A549 (cell line): Measurements from ENCODE around the gene OTUD7B. TPM values are rescaled to one million over a fixed set of nuclear protein-coding genes. Genes with fewer than 3 reads are reported as not detected.

Experiments
- ATAC-seq, 2 experiments: fragments of 200-7000 bp in 1 of 2; fragments of >200 bp in 1 of 2; cut with Nextera tagmentation in 1 of 2; cut with Tn5 transposase in 1 of 2; 3 replicates each; pipeline versions ENCODE4 v1.8.0 to v1.9.1; 2018 to 2020; ENCODE audit warnings: mild to moderate bottlenecking in 1 of 2, moderate library complexity in 1 of 2
- CTCF ChIA-PET: fragments of 300-600 bp; sonication (Branson Sonifier 250); formaldehyde crosslinking; extraction: SDS; loops from one replicate; lab custom pipeline; 2021; ENCODE audit warnings: antibody characterized with exemption, inconsistent platforms; lab: Yijun Ruan, JAX
- POLR2A ChIA-PET: fragments of 350-600 bp; formaldehyde crosslinking; extraction: SDS; loops from one replicate; lab custom pipeline; 2021; ENCODE audit warnings: antibody characterized with exemption, inconsistent platforms; lab: Yijun Ruan, JAX
- DNase-seq, 2 experiments: peaks; one replicate each; pipeline versions ENCODE4 v3.0.0 to v3.0.0-alpha.2; 2011 to 2016; ENCODE audit warnings: low read depth in 1 of 2, low spot score in 1 of 2
- FAIRE-seq: peaks from 2 replicates; lab custom pipeline; 2011; peaks lifted over from hg19 to GRCh38; lab: Jason Lieb, UNC
- H3K27ac ChIP-seq, 2 experiments: fragments of >200 bp; sonication (Bioruptor Twin); formaldehyde crosslinking; 3 replicates each; pipeline ENCODE4 v1.5.1; 2016 to 2017
- H3K4me1 ChIP-seq: fragments of >200 bp; sonication (Bioruptor Twin); formaldehyde crosslinking; 3 replicates; pipeline ENCODE4 v1.6.1; 2016
- H3K4me2 ChIP-seq: fragments of >200 bp; sonication (Bioruptor Twin); formaldehyde crosslinking; 3 replicates; pipeline ENCODE4 v1.6.1; 2016
- H3K4me3 ChIP-seq: fragments of >200 bp; sonication (Bioruptor Twin); formaldehyde crosslinking; 3 replicates; pipeline ENCODE4 v1.5.1; 2016
- H3K9me3 ChIP-seq: fragments of >200 bp; sonication (Bioruptor Twin); formaldehyde crosslinking; 3 replicates; pipeline ENCODE4 v1.6.1; 2016
- BHLHE40 ChIP-seq: IDR thresholded peaks from 2 replicates; pipeline ENCODE4 v1.6.1; 2012; ENCODE audit warnings: low read depth, low read length, inconsistent platforms
- CEBPB ChIP-seq, 2 experiments: fragments of >200 bp in 1 of 2; sonication (Bioruptor Twin) in 1 of 2; formaldehyde crosslinking in 1 of 2; IDR thresholded peaks; 2 replicates each; pipeline ENCODE4 v1.6.1; 2012 to 2016
- EHF ChIP-seq: fragments of 250-450 bp; sonication (Bioruptor Pico); IDR thresholded peaks from 2 replicates; pipeline ENCODE4 v1.5.0; 2020; ENCODE audit warnings: mild to moderate bottlenecking
- EHMT2 ChIP-seq: fragments of 200-600 bp; sonication (generic); IDR thresholded peaks from 2 replicates; pipeline ENCODE4 v1.6.1; 2016; ENCODE audit warnings: antibody characterized with exemption, low read depth, mild to moderate bottlenecking, moderate library complexity
- FOSB ChIP-seq: fragments of 250-450 bp; sonication (Bioruptor Pico); IDR thresholded peaks from 2 replicates; pipeline ENCODE4 v1.5.0; 2020; ENCODE audit warnings: mild to moderate bottlenecking, moderate library complexity
- HEYL ChIP-seq: fragments of 250-450 bp; sonication (Bioruptor Pico); IDR thresholded peaks from 2 replicates; pipeline ENCODE4 v1.8.0; 2021; ENCODE audit warnings: mild to moderate bottlenecking, moderate library complexity
- JUN ChIP-seq, 2 experiments: fragments of >200 bp; sonication (Bioruptor Twin); formaldehyde crosslinking; IDR thresholded peaks; 2 replicates in 1 of 2; 3 replicates in 1 of 2; pipeline ENCODE4 v1.6.1; 2016 to 2017
- JUNB ChIP-seq: fragments of >200 bp; sonication (Bioruptor Twin); formaldehyde crosslinking; IDR thresholded peaks from 2 replicates; pipeline ENCODE4 v1.6.1; 2016
- MYC ChIP-seq: IDR thresholded peaks from 2 replicates; pipeline ENCODE4 v1.6.1; 2012; ENCODE audit warnings: mild to moderate bottlenecking, inconsistent platforms, low read length, improper control_type of control experiment, borderline replicate concordance
- NFE2L2 ChIP-seq: fragments of 150-350 bp; conservative IDR thresholded peaks from 2 replicates; pipeline ENCODE4 v1.6.1; 2014; ENCODE audit warnings: low read length
- NR3C1 ChIP-seq: fragments of >200 bp; sonication (Bioruptor Twin); formaldehyde crosslinking; IDR thresholded peaks from 3 replicates; pipeline ENCODE4 v1.6.1; 2017
- POLR2A ChIP-seq: IDR thresholded peaks from 2 replicates; pipeline ENCODE4 v1.6.1; 2012; ENCODE audit warnings: mild to moderate bottlenecking, low read length
- RAD21 ChIP-seq, 2 experiments: fragments of >200 bp in 1 of 2; sonication (Bioruptor Twin) in 1 of 2; formaldehyde crosslinking in 1 of 2; IDR thresholded peaks in 1 of 2; conservative IDR thresholded peaks in 1 of 2; 2 replicates in 1 of 2; 3 replicates in 1 of 2; pipeline ENCODE4 v1.6.1; 2012 to 2018; ENCODE audit warnings: inconsistent platforms in 1 of 2
- RARB ChIP-seq: fragments of 250-450 bp; sonication (Bioruptor Pico); IDR thresholded peaks from 2 replicates; pipeline ENCODE4 v1.8.0; 2021; ENCODE audit warnings: mild to moderate bottlenecking, moderate library complexity
- RNF2 ChIP-seq: fragments of 200-600 bp; sonication (generic); IDR thresholded peaks from 2 replicates; pipeline ENCODE4 v1.6.1; 2016; ENCODE audit warnings: low read depth, mild to moderate bottlenecking, antibody characterized with exemption, moderate library complexity, borderline replicate concordance
- SMC3 ChIP-seq: fragments of >200 bp; sonication (Bioruptor Twin); formaldehyde crosslinking; IDR thresholded peaks from 3 replicates; pipeline ENCODE4 v1.6.1; 2018; ENCODE audit warnings: inconsistent platforms
- SREBF2 ChIP-seq: fragments of 450-650 bp; IDR thresholded peaks from 2 replicates; pipeline ENCODE4 v1.6.1; 2014; ENCODE audit warnings: mild to moderate bottlenecking, moderate library complexity
- ZC3H11A ChIP-seq: fragments of 450-650 bp; IDR thresholded peaks from 2 replicates; pipeline ENCODE4 v1.6.1; 2014; ENCODE audit warnings: antibody characterized with exemption, mild to moderate bottlenecking
- ZNF302 ChIP-seq: fragments of 250-450 bp; sonication (Bioruptor Pico); IDR thresholded peaks from 2 replicates; pipeline ENCODE4 v1.9.0; 2021; ENCODE audit warnings: inconsistent platforms, mild to moderate bottlenecking, moderate library complexity
- ZSCAN20 ChIP-seq: fragments of 250-450 bp; sonication (Bioruptor Pico); IDR thresholded peaks from 2 replicates; pipeline ENCODE4 v1.8.0; 2022; ENCODE audit warnings: mild to moderate bottlenecking, moderate library complexity
- whole genome bisulfite sequencing: methylation state at CpG from one replicate; pipeline ENCODE4 v1.1.6; 2017; ENCODE audit errors: missing lambda C conversion rate; 5-methylcytosine and 5-hydroxymethylcytosine counted together
- polyA plus RNA-seq, 4 experiments: library from polyadenylated mRNA; depleted of rRNA in 3 of 4; stranded (reverse); fragments of >200 nt; fragmentation: RNase III in 1 of 4; extraction: RNeasy Plus Mini Kit Qiagen cat#74134 plus additional on column Dnase treatment in 1 of 4; gene quantifications; 2 replicates in 3 of 4; 3 replicates in 1 of 4; pipeline ENCODE4 v1.2.3, GENCODE V29; 2011 to 2017
- TF ChIP-seq, protein P1 (sequence below): IDR thresholded peaks from 2 replicates; pipeline ENCODE4 v1.6.1; 2012; ENCODE audit warnings: low read depth, borderline replicate concordance
- TF ChIP-seq, protein P2 (sequence below): fragments of >200 bp; sonication (Bioruptor Twin); formaldehyde crosslinking; IDR thresholded peaks from 3 replicates; pipeline ENCODE4 v1.6.1; 2016
- TF ChIP-seq, protein P3 (sequence below): fragments of 250-450 bp; sonication (Bioruptor Pico); IDR thresholded peaks from 2 replicates; pipeline ENCODE4 v1.5.0; 2021; ENCODE audit warnings: mild to moderate bottlenecking, moderate library complexity, borderline replicate concordance
- TF ChIP-seq, protein P4 (sequence below): fragments of 450-650 bp; IDR thresholded peaks from 2 replicates; pipeline ENCODE4 v1.6.1; 2014; ENCODE audit warnings: antibody characterized with exemption
- TF ChIP-seq, protein P5 (sequence below): fragments of 250-450 bp; sonication (Bioruptor Pico); IDR thresholded peaks from 2 replicates; pipeline ENCODE4 v1.5.0; 2020; ENCODE audit warnings: low read depth, mild to moderate bottlenecking, moderate library complexity

OTUD7B gene
- polyA plus RNA-seq, 2 of the 4 experiments (the other 2 are of a cell fraction) = 8.0 to 12.1 TPM

DNA sequence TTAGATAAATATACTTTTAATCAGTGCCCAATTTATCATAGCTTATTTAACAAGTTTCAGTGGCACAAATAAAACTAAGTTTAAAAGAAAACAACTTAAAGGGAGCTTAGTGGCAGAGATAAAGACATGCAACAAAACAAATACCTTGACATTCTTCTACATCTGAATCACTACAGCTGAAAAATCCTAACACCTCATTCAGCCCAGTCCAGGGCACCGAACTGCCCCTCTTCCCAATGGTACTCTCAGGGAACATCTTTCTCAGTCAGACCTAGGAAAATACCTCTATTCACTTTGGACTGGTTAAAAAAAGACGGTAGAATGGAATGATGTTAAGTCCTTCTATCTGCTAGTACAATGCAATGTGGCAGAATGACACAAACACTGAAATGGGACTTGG lies 8.3 kb downstream of the OTUD7B start:
- WGBS = 34% methylated on average over 2 of the region's 2 CpGs
- CTCF ChIA-PET = interaction anchor here (2.0 to 5.6 kb wide), 3 partner anchors 41 to 114 kb away, joined by 6 to 22 read pairs (median 6); a partner anchor contains a TSS
- TF ChIP-seq NFE2L2 (no peak), MYC (no peak), JUNB (no peak), ZC3H11A (no peak), ZSCAN20 (CRISPR knock-in tag) (no peak), SMC3 (no peak), EHMT2 (no peak)
- POLR2A ChIA-PET = interaction anchor here (1.0 kb wide), 2 partner anchors 8 to 114 kb away, joined by 3 to 4 read pairs; partner anchors contain the start of gene OTUD7B
- FAIRE-seq (no peak), ATAC-seq (peak; percentile 39 to 65; a peak in 4 of 6 replicates), DNase-seq (no peak)
- Histone ChIP-seq H3K4me3 (no peak overlapping the region), H3K4me1 (peaks cover 18% of the 10 kb centered on the region), H3K4me2 (0 out of 3 replicates have a peak overlapping the region, but pooled peaks have one; percentile 29), H3K9me3 (no peaks in the 10 kb centered on the region), H3K27ac (no peak overlapping the region)

DNA sequence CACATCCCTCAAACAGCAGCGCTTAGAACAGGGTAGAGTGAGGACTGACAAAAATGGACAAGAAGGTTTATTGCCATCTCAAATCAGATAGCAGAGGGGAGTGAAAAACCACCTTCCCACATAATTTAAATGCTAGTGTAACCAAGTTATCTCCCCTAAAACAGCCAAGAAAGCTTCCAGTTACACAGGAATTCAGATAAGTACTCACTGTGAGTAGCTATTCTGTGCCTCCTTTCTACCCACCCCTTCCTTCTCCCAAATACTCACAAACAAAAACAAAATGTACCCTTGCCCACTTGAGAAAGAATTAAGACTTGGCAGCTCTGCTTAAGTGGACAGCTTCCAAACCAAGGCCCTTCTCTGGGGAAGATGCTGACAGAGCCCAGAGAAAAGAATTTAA lies 9.1 kb downstream of the OTUD7B start:
- no peak for ATAC-seq
- DNase-seq = no peak
- no peak for FAIRE-seq
- 93% methylated on average over 1 of the region's 1 CpG for WGBS
- H3K27ac ChIP-seq = no peak overlapping the region
- POLR2A ChIA-PET = no interaction called here
- CTCF ChIA-PET = interaction anchor here (0.6 to 5.6 kb wide), 3 partner anchors 40 to 113 kb away, joined by 3 to 22 read pairs (median 6); a partner anchor contains a TSS
- peaks cover 15% of the 10 kb centered on the region for H3K4me1 ChIP-seq
- TF ChIP-seq CEBPB (IDR thresholded peaks at IDR 0.05) = no peak
- TF ChIP-seq, protein P1, sequence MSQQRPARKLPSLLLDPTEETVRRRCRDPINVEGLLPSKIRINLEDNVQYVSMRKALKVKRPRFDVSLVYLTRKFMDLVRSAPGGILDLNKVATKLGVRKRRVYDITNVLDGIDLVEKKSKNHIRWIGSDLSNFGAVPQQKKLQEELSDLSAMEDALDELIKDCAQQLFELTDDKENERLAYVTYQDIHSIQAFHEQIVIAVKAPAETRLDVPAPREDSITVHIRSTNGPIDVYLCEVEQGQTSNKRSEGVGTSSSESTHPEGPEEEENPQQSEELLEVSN = no peak
- no peak for TF ChIP-seq FOSB (CRISPR knock-in tag)
- TF ChIP-seq, protein P2, sequence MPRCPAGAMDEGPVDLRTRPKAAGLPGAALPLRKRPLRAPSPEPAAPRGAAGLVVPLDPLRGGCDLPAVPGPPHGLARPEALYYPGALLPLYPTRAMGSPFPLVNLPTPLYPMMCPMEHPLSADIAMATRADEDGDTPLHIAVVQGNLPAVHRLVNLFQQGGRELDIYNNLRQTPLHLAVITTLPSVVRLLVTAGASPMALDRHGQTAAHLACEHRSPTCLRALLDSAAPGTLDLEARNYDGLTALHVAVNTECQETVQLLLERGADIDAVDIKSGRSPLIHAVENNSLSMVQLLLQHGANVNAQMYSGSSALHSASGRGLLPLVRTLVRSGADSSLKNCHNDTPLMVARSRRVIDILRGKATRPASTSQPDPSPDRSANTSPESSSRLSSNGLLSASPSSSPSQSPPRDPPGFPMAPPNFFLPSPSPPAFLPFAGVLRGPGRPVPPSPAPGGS = no peak
- no peak for TF ChIP-seq JUN (IDR thresholded peaks at IDR 0.05)
- TF ChIP-seq EHMT2 = no peak
- H3K4me3 ChIP-seq = no peak overlapping the region
- no peaks in the 10 kb centered on the region for H3K9me3 ChIP-seq
- H3K4me2 ChIP-seq = no peak overlapping the region

DNA sequence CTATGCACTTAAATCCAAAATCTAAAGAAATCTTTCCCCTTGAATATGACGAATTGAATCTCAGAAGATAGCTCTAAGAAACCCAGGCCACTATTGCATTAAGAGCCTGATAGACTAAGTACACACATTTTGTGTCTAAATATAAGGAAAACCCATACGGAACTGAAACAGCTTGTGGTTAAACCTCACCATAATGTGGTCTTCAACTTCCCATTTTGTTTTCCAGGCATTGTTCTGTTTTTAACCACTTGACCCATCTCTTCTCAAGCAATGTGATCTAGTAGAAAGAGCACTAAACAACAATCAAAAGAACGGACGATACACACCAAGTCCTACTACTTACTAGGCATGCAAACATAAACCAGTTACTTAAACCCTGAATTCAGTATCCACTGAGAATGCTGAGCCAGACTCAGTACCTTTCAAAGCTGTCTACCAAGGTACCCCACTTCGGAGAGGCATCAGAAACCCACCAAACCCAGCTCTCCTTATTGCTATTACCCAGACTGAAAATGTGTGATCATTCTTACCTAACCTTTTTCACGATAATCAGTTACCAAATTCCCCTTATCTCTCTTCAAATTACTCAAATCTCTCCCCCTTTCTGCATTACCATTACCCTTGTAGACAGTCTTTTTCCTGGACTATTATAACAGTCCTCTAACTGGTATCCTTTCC lies 12.8 kb downstream of the OTUD7B start:
- ATAC-seq = no peak
- Histone ChIP-seq H3K27ac (no peak overlapping the region), H3K4me1 (peaks cover 21% of the 10 kb centered on the region), H3K4me3 (no peak overlapping the region), H3K4me2 (no peak overlapping the region), H3K9me3 (no peaks in the 10 kb centered on the region)
- FAIRE-seq = no peak
- DNase-seq = no peak
- WGBS = 90% methylated on average over 6 of the region's 6 CpGs
- ChIA-PET POLR2A (no interaction called here), CTCF (interaction anchor here (0.5 to 2.5 kb wide), 8 partner anchors 8 to 123 kb away, joined by 3 to 15 read pairs (median 4); no protein-coding TSS in a partner anchor)
- TF ChIP-seq BHLHE40 (no peak), SREBF2 (no peak), NR3C1 (no peak), RAD21 (conservative IDR thresholded peaks at IDR 0.05 in 1 of 2, IDR thresholded peaks at IDR 0.05 in 1 of 2) (no peak), POLR2A (no peak), HEYL (CRISPR knock-in tag) (no peak), ZNF302 (no peak), RNF2 (no peak), EHF (CRISPR knock-in tag) (no peak), RARB (no peak)
- TF ChIP-seq, protein P3, sequence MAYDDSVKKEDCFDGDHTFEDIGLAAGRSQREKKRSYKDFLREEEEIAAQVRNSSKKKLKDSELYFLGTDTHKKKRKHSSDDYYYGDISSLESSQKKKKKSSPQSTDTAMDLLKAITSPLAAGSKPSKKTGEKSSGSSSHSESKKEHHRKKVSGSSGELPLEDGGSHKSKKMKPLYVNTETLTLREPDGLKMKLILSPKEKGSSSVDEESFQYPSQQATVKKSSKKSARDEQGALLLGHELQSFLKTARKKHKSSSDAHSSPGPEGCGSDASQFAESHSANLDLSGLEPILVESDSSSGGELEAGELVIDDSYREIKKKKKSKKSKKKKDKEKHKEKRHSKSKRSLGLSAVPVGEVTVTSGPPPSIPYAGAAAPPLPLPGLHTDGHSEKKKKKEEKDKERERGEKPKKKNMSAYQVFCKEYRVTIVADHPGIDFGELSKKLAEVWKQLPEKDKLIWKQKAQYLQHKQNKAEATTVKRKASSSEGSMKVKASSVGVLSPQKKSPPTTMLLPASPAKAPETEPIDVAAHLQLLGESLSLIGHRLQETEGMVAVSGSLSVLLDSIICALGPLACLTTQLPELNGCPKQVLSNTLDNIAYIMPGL (CRISPR knock-in tag) = no peak
- TF ChIP-seq, protein P4, sequence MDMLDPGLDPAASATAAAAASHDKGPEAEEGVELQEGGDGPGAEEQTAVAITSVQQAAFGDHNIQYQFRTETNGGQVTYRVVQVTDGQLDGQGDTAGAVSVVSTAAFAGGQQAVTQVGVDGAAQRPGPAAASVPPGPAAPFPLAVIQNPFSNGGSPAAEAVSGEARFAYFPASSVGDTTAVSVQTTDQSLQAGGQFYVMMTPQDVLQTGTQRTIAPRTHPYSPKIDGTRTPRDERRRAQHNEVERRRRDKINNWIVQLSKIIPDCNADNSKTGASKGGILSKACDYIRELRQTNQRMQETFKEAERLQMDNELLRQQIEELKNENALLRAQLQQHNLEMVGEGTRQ = no peak
- TF ChIP-seq, protein P5, sequence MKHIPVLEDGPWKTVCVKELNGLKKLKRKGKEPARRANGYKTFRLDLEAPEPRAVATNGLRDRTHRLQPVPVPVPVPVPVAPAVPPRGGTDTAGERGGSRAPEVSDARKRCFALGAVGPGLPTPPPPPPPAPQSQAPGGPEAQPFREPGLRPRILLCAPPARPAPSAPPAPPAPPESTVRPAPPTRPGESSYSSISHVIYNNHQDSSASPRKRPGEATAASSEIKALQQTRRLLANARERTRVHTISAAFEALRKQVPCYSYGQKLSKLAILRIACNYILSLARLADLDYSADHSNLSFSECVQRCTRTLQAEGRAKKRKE (CRISPR knock-in tag) = no peak
